NCI-H1092 treated with DMSO at 0.1 percent for 48 hours (cell line): ENCODE data around the gene TBX1.
"Not testable (repeated sequence)": the region's sequence is repeated elsewhere in the genome, so short reads cannot be mapped to it uniquely, and the experiment has no call there.

Experiments used
- DNase-seq: peaks from one replicate; lab custom pipeline; 2025; lab: John Stamatoyannopoulos, UW

The TBX1 gene

DNA sequence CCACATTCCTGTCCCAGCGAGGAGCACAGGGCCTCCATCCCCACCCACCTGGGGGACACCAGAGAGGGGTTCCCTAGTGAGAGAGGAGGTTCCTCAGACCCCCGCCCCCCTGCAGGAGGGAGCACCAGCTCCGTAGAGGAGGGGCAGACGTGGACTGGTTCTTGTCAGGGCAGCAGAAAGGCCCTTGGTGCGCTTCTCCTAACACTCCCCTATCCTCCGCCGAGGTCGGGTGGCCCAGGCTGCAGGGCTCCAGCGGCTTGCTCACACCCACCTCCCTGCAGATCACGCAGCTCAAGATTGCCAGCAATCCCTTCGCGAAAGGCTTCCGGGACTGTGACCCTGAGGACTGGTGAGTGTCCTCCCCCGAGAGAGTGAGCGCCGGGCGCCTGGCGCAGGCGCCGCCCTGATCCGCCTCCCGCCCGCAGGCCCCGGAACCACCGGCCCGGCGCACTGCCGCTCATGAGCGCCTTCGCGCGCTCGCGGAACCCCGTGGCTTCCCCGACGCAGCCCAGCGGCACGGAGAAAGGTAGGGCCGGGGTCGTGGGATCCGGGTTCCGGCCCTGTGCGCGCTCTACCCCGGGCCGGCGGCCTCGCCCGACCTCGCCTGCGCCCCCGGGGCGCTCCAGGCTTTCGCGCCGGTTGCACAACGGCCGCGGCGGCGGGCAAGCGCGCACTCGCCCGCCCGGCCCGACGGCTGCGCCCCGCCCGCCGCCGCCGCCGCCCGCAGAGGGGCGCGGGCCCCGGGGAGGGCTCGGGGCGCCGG, 5.1 kb downstream of the TBX1 start:
- DNase-seq = no peak

DNA sequence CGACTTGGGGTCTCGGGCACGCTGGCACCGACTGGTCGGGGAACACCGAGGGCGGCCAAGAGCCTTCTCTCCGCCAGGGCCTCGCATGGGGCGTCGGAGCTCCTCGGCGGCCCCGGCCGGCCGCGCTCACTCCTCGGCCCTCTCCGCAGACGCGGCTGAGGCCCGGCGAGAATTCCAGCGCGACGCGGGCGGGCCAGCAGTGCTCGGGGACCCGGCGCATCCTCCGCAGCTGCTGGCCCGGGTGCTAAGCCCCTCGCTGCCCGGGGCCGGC, 5.6 kb downstream of the TBX1 start:
- DNase-seq = no peak

DNA sequence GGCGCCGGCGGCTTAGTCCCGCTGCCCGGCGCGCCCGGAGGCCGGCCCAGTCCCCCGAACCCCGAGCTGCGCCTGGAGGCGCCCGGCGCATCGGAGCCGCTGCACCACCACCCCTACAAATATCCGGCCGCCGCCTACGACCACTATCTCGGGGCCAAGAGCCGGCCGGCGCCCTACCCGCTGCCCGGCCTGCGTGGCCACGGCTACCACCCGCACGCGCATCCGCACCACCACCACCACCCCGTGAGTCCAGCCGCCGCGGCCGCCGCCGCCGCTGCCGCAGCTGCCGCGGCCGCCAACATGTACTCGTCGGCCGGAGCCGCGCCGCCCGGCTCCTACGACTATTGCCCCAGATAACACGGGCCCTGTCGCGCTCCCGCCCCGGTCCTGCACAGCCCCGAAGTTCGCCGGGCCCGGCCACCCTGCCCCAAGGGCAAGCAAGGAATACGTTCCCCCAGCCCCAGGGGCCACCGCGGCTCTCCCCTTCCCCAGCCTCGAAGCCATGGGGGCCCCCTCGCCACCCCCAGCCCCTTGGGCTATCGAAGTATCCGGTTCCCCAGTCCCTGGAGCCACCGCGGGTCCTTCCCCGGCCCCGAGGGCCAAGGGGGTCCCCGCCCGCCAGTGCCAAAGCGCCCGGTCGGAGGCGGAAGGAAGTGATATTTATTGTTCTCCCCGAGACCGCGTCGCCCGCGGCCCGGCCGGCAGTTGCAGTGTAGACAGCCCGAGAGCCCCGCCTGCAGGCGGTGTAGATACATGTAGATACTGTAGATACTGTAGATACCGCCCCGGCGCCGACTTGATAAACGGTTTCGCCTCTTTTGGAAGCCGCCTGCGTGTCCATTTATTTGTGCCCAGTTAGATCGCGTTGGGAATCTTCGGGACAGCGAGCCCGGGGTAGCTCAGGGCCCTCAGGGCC, 6.2 kb downstream of the TBX1 start:
- DNase-seq = no peak

DNA sequence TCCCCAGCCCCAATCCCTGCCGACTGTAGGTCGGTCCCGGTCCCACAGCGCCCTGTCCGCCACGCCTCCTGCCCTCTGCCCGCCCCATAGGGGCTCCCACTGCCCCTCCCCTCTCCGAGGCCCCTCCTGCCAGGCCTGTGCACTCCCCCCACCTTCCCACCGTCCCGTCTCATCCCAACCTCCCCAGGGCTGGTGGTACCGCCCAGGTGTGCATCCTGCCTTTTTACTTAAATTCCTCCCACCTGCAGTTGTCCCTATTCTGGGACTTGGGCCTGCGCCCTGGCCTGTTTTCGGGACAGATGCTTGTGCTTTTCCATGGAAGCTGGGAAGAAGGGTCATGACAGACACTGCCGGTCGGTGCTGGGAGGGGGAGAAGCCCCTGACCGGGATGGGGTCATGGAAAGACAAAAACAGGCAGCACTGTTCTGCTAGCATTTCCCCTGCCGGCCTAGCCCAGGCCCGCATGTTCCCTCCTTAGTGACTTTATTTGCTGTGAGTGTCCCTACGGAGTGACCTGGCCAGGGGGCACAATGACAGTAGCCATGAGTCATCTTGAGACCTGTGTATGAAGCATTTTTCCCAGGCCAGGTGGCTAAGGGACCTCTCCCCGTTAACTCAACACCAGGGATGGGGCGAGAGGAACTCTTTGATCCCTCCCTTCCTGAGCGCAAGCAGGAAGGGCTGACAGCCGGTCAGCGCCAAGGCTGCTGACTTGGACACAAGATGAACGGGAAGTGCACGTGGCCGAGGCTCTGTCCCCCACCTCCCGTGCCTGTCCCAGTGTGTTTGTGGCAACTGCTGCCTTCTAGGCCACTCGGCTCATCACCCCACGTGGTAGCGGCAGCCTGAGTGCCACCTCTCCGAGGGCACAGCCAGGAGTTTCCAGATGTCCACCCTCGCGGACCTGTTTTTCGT, 7.1 kb downstream of the TBX1 start:
- no peak for DNase-seq

DNA sequence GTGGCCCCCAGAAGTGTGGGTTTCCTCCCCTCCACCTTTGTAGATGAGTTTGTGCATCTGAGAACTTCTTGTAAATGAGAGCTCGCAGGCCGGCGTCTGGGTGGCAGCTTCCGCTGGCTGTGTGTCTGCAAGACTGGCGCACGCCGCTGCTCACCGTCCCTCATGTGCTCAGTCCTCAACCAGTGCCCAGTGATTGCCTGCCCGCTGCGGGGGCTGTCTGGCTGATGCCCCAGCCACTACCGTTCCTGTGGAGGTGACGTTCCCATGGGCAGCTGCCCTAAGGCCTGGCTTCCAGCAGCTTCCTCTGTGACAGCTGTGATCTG, 8.8 kb downstream of the TBX1 start:
- no peak for DNase-seq

DNA sequence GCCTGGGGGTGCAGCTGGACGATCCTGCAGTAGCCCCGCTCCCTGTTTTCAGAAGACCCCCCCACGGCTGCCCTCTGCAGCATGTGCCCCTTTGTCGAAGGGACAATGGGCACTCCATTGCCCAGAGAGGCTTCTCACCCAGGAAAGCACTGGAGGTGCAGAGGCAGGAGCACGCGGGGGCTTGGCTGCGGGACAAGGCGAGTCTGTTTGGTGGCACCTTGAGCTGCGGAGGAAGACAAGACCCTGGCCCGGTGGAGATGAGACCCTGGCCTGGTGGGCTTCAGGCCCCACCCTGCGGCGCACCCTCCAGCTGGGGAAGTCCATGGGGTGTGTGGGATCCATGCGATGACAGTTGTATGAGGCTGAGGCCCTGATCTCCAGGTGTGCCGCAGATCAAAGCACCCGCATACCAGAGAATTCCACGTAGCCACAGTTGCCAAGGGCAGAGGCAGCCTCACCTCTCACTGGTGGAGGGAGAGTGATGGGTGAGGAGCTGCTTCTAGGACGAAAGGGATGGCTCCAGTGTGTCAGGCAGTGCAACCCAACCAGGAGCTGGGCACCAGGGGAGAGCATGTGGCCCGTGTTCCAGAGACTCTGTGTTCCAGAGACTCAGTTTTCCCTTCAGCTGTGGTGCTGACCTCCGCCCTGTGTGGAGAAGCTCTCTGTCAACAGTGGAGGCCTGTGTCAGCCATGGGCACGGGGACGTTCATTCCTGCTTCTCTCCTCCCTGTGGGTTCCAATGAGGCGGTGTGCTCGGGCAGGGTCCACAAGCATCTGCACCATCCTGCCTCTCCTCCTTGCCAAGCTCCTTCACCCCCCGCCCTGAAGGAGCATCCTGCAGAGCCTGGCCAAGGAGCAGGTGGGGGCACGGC, 10.0 kb downstream of the TBX1 start:
- DNase-seq = no peak

DNA sequence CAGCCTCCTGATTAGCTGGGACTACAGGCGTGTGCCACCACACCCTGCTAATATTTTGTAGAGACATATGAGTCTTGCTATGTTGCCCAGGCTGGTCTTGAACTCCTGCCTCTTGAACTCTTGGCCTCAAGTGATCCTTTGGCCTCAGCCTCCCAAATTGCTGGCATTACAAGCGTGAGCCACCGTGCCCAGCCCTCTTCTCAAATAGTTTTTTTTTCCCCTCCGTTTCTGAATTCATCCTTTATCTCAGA, 11.8 kb downstream of the TBX1 start:
- no peak for DNase-seq

DNA sequence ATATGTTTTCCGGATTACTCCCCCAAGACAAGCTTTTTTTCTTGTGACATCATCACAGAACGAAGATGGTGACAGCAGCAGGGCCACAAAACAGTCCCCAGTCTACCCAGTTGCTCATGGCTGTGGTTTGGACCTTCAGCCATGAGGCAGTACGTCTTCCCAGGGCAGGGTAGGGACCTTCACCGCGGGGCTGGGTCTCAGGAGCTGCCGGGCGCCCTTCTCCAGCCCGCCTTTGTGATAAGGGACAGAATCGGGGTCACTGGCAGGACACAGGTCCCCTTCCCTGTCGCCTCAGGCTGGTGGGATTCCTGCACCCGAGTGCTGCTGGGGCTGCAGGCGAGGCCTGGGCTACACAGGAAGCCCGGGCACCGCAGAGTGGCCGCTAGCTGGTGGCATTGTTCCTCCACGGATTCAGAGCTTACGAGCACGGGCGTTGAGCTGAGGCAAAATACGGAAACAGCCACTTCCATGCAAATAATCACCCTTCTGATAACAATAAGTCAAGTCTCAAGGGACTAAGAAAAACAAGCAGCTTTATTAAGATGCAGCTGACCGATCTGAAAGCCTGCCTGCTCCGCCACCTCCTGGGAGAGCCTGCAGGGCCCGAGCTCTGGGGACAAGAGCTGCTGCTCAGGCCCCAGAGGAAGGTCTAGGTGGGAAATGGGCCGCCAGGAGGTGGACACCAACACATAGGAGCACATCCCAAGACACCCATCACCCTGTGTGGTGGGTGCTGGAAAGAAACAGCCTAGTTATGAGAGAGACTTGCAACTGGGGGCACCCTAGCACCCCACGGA, 12.3 kb downstream of the TBX1 start:
- no peak for DNase-seq

DNA sequence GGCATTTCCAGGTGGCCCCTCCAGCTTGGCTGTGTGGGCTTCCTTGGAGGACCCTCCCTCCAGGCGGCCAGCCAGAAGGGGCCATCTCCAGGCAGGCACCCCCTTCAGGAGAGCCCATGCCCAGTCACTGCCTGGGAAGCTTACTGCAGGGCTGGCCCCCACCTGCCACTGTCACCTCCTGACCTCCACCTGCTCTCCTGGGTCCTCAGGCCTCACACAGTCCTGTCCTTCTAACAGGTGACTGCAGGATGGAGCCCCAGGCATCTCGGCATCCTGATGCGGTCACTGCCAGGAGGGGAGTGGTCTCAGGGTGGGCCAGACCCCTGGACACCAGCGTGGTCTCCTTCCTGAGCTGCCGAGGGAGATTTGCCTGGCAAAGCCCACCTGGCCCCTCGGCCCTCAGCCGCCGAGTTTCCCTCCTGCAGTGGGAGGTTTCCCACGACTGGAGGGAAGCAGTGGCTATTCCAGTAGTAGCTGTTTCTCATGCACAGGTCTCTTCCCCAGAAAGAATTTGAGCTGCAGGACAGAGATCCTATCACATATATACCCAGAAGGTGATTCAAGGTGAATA, 13.0 kb downstream of the TBX1 start:
- no peak for DNase-seq

DNA sequence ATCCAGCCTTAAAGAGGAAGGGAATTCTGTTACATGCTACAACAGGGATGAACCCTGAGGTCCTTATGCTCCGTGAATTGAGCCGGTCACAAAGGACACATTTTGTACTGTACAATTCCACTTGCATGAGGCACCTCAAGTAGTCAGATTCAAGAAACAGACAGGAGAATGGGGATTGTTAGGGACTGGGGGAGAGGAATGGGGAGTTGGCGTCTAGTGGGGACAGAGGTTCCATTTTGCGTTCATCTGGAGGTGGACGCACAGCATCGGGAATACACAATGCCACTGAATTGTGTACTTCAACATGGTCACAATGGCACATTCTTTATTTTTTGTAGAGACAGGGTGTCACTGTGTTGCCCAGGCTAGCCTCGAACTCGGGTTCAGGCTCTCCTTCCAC, 14.1 kb downstream of the TBX1 start:
- DNase-seq = no peak

DNA sequence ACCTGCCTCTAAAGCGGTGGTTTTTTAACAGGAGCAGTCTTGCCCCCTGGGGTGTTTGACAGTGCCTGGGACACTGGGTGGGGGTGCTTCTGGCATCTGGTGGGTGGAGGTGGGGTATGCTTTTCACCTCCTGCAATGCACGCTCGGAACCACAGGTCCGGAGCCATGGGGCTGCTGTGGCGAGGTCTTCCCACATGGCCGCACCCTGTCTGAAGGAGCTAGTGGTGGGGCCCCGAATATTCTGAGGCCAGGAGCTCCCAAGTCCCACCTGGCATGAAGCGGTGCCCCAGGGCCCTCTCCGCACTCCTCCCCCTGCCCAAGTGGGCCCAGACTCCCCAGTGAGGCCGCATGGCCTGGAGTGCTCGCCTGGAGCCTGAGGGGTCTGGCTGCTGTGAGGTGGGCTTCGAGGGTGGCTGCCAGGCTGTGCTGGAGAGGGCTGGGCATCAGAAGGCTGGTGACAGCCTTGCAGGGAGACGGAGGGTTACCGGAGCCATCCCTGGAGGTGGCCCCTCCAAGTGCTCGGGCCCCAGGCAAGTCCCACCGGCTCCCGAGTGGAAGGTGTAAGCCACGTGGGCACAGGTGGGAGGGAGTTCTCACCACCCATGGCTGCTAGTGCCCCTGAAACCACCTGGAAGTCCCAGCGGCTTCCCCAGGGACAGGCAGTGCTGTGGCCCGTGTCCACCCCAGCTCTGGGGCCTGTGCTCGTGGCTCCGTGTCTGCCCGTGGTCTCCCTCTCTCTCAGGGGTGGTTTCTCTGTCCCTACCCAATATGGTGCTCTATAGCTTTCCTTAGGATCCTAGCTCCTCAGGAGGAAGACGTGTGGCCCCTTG, 15.1 kb downstream of the TBX1 start:
- DNase-seq = no peak

DNA sequence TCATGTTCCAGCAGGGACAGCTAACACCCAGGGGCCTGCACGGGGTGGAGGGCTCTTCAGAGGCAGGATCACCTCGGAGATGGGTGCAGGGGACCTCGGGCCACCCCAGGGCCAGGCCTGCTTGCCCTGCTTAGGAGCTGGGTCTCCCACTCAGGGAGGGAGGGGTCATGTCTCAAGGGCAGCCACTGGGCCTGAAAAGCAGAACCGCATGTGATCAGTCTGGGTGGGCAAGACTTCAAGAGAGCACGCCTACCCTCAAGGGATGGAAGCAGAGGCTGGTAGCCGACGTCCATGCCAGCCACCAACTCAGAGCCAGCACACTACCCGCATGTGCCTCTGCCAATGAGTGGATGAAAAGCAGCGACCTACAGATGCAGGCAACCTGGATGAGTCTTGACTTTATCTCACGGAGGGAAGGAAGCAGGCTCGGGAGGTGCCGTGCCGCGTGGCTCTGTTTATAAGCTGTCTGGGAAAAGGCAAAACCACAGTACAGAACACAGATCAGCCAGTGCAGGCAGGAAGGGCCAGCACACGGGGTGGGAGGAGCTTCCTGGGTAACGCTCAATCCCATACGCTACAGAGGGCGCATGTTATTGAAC, 16.0 kb downstream of the TBX1 start:
- DNase-seq = no peak

DNA sequence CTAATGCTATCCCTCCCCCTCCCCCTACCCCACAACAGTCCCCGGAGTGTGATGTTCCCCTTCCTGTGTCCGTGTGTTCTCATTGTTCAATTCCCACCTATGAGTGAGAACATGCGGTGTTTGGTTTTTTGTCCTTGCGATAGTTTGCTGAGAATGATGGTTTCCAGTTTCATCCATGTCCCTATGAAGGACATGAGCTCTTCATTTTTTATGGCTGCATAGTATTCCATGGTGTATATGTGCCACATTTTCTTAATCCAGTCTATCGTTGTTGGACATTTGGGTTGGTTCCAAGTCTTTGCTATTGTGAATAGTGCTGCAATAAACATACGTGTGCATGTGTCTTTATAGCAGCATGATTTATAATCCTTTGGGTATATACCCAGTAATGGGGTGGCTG, 16.6 kb downstream of the TBX1 start:
- not testable (repeated sequence) for DNase-seq

DNA sequence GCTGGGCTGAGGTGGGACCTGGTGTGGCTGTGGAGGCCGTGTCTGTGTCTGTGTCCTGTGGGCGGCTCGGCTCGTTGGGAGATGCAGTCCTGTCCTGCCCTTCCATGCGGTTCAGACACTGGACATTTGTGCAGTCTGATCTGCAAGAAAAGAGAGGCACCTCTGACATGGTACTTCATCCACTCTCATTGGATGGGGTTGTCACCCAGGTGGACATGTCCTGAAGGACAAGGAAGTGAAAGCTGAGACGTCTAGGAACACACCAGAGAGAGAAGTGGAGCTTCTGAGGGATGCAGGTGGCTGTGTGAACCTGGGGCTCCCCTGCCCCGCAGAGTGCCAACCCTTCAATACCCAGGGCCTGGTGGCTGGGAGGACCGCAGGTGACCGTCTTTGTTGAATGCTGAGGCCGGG, 18.4 kb downstream of the TBX1 start:
- no peak for DNase-seq

DNA sequence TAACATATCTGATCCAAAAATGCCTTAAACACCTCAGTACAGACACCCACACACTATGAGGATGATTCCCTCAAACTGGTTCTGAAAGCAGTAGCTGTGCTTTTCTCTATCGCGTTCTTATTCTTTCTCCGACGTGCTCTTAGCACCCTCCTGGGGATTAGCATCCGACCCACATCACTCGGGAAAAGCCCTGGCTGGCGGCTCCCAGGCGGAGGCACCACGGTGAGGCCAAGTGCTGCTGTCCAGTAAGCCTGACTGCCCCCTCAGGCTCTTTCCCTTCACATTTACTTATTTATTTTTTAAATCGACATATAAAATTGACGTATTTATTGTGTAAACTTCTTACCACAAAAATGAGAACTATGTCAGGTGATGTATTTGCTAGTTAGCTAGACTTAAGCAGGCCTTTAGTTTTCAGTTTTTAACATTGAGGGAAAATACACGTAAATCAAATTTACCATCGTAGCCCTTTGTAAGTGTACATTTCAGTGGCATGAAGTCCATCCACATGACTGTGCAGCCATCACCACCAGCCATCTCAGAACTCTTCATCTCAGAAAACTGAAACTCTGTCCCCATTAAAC, 19.2 kb downstream of the TBX1 start:
- DNase-seq = no peak

DNA sequence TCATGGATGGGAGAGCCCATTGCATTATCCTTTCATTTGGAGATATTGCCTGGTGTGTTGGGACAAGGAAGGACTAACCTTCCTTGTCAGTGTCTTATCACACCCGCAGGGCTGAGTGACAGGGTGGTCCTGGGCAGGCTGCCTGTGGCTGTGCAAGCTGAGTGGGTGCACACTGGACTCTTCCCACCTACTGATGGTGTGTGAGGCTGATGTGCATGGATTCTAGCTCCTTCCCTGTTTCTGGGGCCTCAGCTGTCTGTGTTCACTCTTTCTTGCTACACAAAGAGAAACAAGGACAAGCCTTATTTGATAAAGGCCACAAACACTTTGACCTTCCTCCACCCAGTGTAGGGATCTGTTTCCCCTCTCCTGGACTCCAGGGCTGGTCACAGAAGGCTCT, 22.0 kb downstream of the TBX1 start:
- no peak for DNase-seq

DNA sequence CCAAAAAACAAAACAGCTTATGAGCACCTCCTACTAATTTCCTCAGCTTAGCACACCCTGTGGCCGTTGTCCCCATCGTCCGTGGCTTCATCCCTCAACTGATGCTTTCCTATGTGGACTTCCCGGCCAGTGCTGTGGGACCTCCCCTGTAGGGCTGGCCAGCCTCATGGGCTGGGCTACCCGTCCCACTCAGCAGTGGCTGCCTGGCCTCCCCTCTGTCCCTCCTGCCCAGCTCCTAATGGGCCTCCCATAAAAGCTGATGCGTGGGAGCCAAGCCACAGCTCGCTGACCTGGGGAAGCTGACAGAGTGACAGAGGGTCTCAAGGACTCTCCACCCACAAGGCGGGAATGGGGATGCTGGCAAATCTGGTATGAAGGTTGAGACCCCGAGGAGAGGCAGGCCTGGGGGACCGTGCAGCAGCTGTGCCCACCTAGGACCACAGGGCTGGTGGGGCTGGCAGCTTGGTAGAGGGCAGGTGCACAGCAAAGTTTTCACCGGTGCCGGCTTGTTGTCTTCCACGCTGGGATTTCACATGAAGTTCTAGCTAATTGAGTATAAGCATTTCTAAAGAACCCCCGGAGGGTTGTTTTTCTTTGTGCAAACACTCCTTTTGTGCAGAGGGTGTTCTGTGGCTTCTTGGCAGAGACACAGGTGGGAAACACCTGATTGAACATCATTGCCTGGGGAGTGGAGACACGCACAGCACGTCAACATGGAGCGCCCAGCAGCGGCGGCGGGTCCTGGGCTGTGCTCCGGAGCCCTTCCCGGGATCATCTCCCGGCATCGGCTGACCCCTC, 23.2 kb downstream of the TBX1 start:
- DNase-seq = no peak
